HT-29 (cell line): ENCODE measurements around the gene FBH1. TPM values are rescaled to one million over a fixed set of nuclear protein-coding genes. Genes with fewer than 3 reads are reported as not detected.
"Not testable (repeated sequence)": the region's sequence is repeated elsewhere in the genome, so short reads cannot be mapped to it uniquely, and the experiment has no call there.

ENCODE experiments used
- DNase-seq: peaks from one replicate; pipeline ENCODE4 v3.0.0-alpha.2; 2015; ENCODE audit warnings: low spot score
- total RNA-seq: library from RNA; depleted of rRNA; stranded (reverse); fragments of >200 nt; shearing (Covaris generic); gene quantifications from 2 replicates; pipeline ENCODE4 v1.2.3, GENCODE V29; 2014

The FBH1 gene
- total RNA-seq, 1 experiment from 2014 or later = 85.9 TPM

DNA sequence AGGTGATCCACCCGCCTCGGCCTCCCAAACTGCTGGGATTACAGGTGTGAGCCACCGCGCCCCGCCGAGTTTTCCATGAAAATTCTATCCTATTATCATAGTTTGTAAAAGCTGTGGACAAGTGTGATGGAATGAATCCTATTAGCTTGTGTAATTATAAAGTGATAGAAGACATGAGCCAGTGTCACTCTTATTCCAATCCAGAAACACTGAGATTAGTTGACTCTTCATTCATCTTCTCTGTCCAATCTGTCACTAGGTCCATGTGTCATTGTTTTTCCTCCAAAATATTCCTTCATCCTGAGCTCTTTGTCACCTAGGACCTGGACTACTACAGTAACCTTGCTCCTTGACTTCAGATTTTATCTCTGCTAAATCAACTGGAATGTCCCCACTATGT, 13.5 kb downstream of the FBH1 start:
- DNase-seq = no peak

- no peak for DNase-seq
Measured at GRCh38 chr10:5904227-5904626, 14.2 kb downstream of the FBH1 start.

DNA sequence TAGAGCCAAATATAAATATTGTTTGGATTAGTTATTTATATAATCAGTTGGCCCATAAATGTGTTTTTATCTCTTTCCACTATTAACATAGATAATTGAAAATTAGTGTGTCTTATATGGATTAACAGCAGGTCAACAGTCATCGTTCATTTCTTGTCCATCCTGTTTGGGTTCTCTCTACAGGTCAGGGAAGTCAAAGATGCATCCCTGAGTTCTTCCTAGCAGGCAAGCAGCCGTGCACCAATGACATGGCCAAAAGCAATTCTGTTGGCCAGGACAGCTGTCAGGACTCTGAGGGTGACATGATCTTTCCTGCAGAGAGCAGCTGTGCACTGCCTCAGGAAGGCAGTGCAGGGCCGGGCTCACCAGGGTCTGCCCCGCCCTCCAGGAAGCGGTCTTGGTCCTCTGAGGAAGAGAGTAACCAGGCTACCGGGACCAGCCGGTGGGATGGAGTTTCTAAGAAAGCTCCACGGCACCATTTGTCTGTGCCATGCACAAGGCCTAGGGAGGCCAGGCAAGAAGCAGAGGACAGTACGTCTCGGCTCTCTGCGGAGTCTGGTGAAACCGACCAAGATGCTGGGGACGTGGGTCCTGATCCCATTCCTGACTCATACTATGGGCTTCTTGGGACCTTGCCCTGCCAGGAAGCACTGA, 15.9 kb downstream of the FBH1 start:
- DNase-seq = no peak

GRCh38 chr10:5906651-5907050, 16.6 kb downstream of the FBH1 start:
- no peak for DNase-seq

DNA sequence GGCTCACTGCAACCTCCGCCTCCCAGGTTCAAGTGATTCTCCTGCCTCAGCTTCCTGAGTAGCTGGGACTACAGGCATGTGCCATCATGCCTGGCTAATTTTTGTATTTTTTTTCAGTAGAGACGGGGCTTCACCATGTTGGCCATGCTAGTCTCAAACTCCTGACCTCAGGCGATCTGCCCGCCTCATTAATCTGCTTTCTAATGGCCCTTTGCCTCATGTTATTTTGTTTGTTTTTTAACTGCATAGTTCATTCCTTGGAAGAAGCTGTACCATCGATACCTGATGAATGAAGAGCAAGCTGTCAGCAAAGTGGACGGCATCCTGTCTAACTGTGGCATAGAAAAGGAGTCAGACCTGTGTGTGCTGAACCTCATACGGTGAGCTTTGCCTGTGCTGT, 18.6 kb downstream of the FBH1 start:
- DNase-seq = not testable (repeated sequence)

DNA sequence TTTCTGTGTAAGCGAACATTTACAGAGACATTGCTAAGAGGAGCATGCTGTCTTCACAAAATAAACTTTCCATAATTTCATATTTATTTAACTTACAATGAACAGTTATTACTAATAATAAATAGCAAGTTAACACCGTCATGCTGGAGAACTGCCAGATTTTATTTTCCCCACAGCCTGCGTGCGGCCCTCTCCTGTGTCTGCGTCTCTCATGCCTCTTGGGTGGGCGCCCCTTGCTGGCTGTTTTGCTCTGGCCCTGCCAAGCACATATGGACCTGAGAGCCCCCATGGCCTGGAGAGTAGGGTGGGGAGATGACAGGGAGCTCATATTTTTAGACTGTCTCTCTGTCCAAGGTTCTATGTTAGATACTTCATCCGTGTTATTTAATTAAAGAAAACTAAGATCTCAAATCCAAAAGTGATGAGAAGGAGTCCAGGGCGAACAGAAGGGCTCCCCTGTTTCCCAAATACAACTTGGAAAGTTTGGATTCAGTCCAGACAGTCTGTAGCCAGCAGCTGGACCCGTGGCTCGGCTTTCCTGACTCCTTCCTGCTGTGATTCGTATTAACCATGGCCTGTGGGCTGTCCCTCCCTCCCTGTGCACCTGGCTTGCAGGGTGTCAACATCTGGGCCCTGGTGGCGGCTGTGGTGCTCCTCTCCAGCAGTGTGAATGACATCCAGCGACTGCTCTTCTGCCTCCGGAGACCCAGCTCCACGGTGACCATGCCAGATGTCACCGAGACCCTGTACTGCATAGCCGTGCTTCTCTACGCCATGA, 20.5 kb downstream of the FBH1 start:
- DNase-seq = no peak

- no peak for DNase-seq
Measured at GRCh38 chr10:5911670-5912069, 21.6 kb downstream of the FBH1 start.

DNA sequence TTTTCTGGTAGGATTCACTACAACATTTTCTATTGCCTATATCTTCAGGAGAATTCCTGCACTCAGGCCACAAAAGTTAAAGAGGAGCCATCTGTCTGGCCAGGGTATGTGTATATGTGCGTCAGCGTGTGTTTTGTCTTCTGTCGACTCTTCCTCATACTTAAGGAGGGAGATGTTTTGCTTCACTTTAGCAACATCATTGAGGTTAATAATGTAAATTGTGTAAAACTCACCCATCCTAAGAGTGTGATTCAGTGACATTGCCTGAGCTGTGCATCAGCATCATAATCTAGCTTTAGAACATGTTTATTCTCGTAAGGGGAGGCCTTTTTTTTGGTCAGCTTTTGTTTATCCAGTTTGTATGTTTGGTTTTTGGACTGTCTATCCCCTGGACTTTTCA, 23.7 kb downstream of the FBH1 start:
- DNase-seq = no peak

- no peak for DNase-seq
Measured at GRCh38 chr10:5915451-5915850, 25.4 kb downstream of the FBH1 start.

DNA sequence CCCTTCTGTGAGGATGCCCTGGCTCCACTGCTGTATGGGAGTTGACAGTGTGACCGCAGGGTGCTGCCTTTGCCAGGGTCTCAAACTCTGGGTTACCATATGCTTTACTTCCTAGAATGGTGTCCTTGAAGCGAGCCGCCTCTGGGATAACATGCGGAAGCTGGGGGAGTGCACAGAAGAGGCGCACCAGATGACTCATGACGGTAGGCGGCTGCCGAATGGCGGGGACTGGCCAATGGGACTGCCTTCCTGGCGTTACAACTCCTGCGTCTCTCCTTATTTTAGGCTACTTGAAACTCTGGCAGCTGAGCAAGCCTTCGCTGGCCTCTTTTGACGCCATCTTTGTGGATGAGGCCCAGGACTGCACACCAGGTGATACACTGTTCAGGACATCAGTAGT, 27.3 kb downstream of the FBH1 start:
- no peak for DNase-seq

- DNase-seq = no peak
Measured at GRCh38 chr10:5918763-5919162, 28.7 kb downstream of the FBH1 start.

DNA sequence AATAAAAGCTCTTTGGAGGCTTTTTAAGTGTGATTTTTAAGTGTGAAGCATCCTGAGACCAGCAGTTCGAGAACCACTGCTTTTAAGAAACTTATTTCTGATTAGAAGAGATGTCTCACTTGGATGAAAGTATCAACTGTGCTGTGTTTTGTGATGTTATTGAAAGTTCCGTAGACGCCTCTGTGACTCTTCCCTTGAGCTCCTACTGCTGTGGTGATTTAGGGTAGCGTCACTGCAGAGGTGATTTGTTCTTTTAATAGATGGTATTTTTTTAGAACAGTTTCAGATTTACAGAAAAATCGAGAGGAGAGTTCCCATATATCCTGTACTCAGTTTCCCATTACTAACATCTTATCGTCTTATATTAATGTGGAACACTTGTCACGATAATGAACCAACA, 29.5 kb downstream of the FBH1 start:
- DNase-seq = no peak

DNA sequence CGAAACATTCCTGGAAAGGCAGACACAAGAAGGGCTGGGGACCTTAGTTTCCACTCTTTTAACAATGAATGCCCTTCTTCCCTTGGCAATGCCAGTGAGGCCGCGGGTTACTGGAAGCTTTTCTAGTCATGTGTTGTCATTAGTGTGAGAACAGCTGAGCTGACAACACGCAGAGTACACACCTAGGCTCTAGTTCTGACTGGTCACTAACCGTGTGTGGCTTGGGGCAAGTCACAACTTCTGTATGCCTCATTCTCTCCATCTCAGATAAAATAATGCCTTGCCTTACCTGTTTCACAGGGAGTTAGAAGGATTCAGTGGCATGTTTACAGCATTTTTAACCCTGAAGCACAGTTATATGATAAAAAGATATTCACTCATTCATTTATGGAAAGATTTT, 31.7 kb downstream of the FBH1 start:
- no peak for DNase-seq

- no peak for DNase-seq
Measured at GRCh38 chr10:5924889-5925288, 34.8 kb downstream of the FBH1 start.

GRCh38 chr10:5927306-5927705, 37.3 kb downstream of the FBH1 start:
- no peak for DNase-seq

DNA sequence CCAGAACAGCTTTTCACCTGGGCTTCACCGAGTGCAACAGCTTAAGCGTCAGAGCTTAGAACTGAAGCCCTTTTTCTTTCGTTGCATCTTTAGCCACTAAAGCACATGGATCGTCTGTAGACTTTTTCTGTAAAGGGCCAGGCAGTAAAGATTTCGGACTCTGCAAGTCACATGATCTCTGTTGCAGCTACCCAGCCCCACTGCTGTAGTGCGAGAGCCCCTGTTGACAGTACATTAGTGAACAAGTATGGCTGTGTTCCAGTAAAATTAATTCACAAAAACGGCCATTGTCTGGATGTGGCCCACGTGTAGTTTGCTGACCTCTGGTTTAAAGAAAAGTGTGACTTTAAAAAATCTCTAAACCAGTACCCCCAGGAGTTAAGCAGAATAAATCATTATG, 39.4 kb downstream of the FBH1 start:
- DNase-seq = no peak

DNA sequence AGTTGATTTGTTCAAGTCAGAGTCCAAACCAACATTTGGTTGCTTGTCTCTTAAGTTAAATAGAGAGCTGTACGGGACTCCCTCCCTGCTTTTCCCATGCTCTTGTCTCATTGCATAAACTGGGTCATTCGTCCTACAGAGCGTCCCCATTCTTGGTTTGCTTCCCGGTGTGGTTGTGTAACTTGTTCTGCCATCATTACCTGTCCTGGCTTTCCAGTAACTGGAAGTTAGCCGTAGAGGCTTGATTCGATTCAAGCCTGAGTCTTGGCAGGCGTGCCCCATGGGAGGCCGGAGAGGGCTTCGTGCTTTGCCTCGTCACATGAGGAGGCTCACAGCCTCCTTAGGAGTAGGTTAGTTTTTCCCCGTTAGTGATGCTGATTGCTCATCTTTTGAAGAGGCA, 40.2 kb downstream of the FBH1 start:
- DNase-seq = no peak

- DNase-seq = no peak
Measured at GRCh38 chr10:5932345-5932744, 42.3 kb downstream of the FBH1 start.

DNA sequence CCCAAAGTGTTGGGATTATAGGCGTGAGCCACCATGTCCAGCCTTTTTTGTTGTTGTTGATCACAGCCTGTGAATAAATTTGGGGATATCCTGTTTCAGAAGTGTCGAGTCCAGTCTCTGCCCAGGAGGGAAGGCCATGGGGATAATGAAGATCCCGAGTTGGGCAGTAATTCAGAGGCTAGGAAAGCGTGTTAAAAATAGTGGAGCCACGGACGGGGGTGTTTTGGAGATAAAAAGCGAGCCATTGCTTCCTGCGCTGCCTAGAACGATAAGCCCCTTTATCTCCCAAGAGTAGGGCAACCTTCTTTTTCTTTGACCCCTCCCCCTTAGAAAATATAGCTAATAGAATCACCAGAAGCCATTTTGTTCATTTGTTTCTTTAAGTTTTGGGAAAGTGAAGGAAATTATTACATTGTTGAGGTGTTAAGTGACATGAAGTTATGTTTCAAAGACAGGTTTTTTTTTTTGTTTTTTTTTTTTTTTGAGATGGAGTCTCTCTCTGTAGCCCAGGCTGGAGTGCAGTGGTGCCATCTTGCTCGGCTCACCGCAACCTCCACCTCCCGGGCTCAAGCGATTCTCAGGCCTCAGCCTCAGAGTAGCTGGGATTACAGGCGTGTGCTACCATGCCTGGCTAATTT, 44.0 kb downstream of the FBH1 start:
- DNase-seq = no peak

DNA sequence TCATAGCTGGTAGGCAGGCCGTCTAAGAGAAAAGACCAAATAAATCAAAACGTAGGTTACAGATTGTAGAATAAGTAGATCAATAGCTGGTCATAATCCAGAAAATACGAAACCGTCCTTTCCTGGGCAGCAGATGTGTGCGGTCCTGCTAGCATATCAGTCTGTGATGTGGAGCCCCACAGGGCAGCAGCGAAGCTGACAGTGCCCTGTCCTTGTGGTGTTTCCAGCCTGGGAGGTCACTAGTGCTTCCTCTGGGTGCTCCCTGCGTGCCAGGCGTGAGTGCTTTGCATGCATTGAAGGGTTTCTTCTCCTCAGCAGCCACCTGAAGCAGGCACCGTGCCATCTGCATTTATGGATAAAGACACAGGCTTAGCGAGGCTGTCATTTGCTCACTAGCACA, 45.6 kb downstream of the FBH1 start:
- no peak for DNase-seq

DNA sequence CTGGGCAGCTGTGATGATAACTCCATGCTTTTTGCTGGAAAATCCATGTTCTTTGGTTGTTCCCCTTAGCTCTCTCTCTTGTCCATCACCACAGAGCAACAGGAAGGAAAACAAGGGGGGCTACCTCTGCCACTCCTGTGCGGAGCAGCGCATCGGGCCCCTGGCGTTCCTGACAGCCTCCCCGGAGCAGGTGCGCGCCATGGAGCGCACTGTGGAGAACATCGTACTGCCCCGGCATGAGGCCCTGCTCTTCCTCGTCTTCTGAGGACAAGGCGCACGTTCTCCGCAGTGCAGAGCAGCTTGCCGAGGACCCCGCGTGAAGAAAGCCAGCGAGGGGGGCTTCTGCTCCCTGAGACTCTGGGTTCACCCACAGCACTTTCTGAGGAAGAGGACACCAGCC, 47.0 kb downstream of the FBH1 start:
- DNase-seq = no peak

GRCh38 chr10:5938291-5938690, 48.2 kb downstream of the FBH1 start:
- no peak for DNase-seq

DNA sequence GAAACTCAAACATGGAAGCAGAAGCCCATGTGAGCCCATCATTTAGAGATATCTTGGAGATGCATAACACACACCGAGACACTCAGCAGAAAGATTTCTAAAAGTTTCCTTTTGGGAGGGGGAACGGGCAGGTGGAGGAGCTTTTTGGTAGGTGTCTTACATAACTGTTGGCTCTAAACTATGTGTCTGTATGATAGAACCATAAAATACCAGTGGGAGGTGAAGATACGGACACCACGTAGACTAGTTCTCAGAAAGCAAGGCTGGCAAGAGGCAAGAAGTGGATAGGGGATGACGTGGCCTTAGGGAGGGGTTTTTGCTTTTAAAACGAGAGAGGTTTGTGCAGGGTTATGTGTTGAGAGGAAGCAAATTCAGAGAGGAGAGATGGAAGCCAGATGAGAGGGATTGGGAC, 50.8 kb downstream of the FBH1 start:
- DNase-seq = no peak
